IMR-90 (cell line): ENCODE measurements around the gene EIF4E1B. TPM values are rescaled to one million over a fixed set of nuclear protein-coding genes. Genes with fewer than 3 reads are reported as not detected.

ENCODE experiments used
- ATAC-seq: fragments of 200-7000 bp; cut with Tn5 transposase; 2 replicates; pipeline ENCODE4 v1.9.1; 2020; ENCODE audit warnings: low read depth, mild to moderate bottlenecking, moderate library complexity
- BruUV-seq: library from RNA; stranded (reverse); fragments of 400-500 nt; replicated peaks from 2 replicates; lab custom pipeline; 2021; lab: Mats Ljungman, UMichigan
- CTCF ChIA-PET: fragments of 300-600 bp; formaldehyde crosslinking; extraction: SDS; loops from one replicate; lab custom pipeline; 2021; ENCODE audit warnings: antibody characterized with exemption; lab: Yijun Ruan, JAX
- POLR2A ChIA-PET: fragments of 300-600 bp; sonication (Branson Sonifier 250); formaldehyde crosslinking; loops from one replicate; lab custom pipeline; 2022; ENCODE audit warnings: antibody characterized with exemption; ENCODE audit not compliant: unreplicated experiment; lab: Charles Lee
- DNase-seq: peaks from one replicate; pipeline ENCODE4 v3.0.0; 2013
- H2AFZ ChIP-seq: replicated peaks from 2 replicates; pipeline ENCODE3; 2013; ENCODE audit warnings: low read length, mild to moderate bottlenecking; ENCODE audit not compliant: poor library complexity
- H2AK5ac ChIP-seq: 2 replicates; pipeline ENCODE4 v1.6.1; 2013; ENCODE audit warnings: low read depth, low read length, inconsistent platforms
- H2AK9ac ChIP-seq: replicated peaks from 2 replicates; pipeline ENCODE3; 2013; ENCODE audit warnings: mild to moderate bottlenecking, low read depth, low read length, moderate library complexity; ENCODE audit not compliant: poor library complexity
- H2BK120ac ChIP-seq: 2 replicates; pipeline ENCODE4 v1.6.1; 2013; ENCODE audit warnings: low read depth, low read length, inconsistent platforms
- H2BK15ac ChIP-seq: 3 replicates; pipeline ENCODE4 v1.6.1; 2013; ENCODE audit warnings: low read depth, low read length, inconsistent platforms
- H2BK20ac ChIP-seq: 2 replicates; pipeline ENCODE4 v1.6.1; 2013; ENCODE audit warnings: low read depth, mild to moderate bottlenecking, inconsistent platforms, low read length, moderate library complexity
- H2BK5ac ChIP-seq: 2 replicates; pipeline ENCODE4 v1.6.1; 2013; ENCODE audit warnings: mild to moderate bottlenecking, low read depth, low read length, inconsistent platforms; ENCODE audit not compliant: poor library complexity, severe bottlenecking
- H3K14ac ChIP-seq: replicated peaks from 2 replicates; pipeline ENCODE4 v1.6.1; 2013; ENCODE audit warnings: low read depth, low read length, inconsistent platforms
- H3K18ac ChIP-seq: 2 replicates; pipeline ENCODE4 v1.6.1; 2013; ENCODE audit warnings: low read depth, low read length, control low read depth
- H3K23ac ChIP-seq: 2 replicates; pipeline ENCODE4 v1.6.1; 2013; ENCODE audit warnings: low read depth, low read length, inconsistent platforms
- H3K27ac ChIP-seq: 2 replicates; pipeline ENCODE4 v1.5.1; 2013; ENCODE audit warnings: mild to moderate bottlenecking, control low read depth, low read length; ENCODE audit not compliant: insufficient read depth
- H3K27me3 ChIP-seq: 2 replicates; pipeline ENCODE4 v1.6.1; 2013; ENCODE audit warnings: low read length; ENCODE audit not compliant: control insufficient read depth, insufficient read depth
- H3K36me3 ChIP-seq: 2 replicates; pipeline ENCODE4 v1.6.1; 2013; ENCODE audit warnings: low read length, mixed read lengths; ENCODE audit not compliant: control insufficient read depth, insufficient read depth
- H3K4ac ChIP-seq: 2 replicates; pipeline ENCODE4 v1.6.1; 2013; ENCODE audit warnings: low read depth, low read length, inconsistent platforms
- H3K4me1 ChIP-seq: 2 replicates; pipeline ENCODE4 v1.6.1; 2013; ENCODE audit warnings: low read length, mixed read lengths; ENCODE audit not compliant: control insufficient read depth, insufficient read depth
- H3K4me2 ChIP-seq: 2 replicates; pipeline ENCODE4 v1.6.1; 2013; ENCODE audit warnings: low read depth, mild to moderate bottlenecking, control low read depth, low read length, moderate library complexity
- H3K4me3 ChIP-seq: 2 replicates; pipeline ENCODE4 v1.5.1; 2013; ENCODE audit warnings: low read depth, mild to moderate bottlenecking, control low read depth, low read length, moderate library complexity; ENCODE audit not compliant: insufficient read depth
- H3K56ac ChIP-seq: 2 replicates; pipeline ENCODE4 v1.6.1; 2013; ENCODE audit warnings: low read length, inconsistent platforms; ENCODE audit not compliant: insufficient read depth; ENCODE audit errors: extremely low read depth
- H3K79me1 ChIP-seq, 2 experiments: 2 replicates each; pipeline ENCODE4 v1.6.1; 2013; ENCODE audit warnings: low read length in 2 of 2, inconsistent platforms in 1 of 2, low read depth in 1 of 2
- H3K9ac ChIP-seq: 2 replicates; pipeline ENCODE4 v1.6.1; 2013; ENCODE audit warnings: low read depth, low read length, control low read depth
- H3K9me1 ChIP-seq: 2 replicates; pipeline ENCODE4 v1.6.1; 2013; ENCODE audit warnings: low read length, inconsistent platforms; ENCODE audit not compliant: insufficient read depth
- H3K9me3 ChIP-seq: 2 replicates; pipeline ENCODE4 v1.6.1; 2013; ENCODE audit warnings: low read length; ENCODE audit not compliant: control insufficient read depth, insufficient read depth
- H4K20me1 ChIP-seq: 2 replicates; pipeline ENCODE4 v1.6.1; 2013; ENCODE audit warnings: low read length, inconsistent platforms; ENCODE audit not compliant: insufficient read depth
- H4K5ac ChIP-seq: 2 replicates; pipeline ENCODE4 v1.6.1; 2013; ENCODE audit warnings: mild to moderate bottlenecking, low read depth, low read length, control low read depth
- H4K8ac ChIP-seq, 2 experiments: 2 replicates each; pipeline ENCODE4 v1.6.1; 2013; ENCODE audit warnings: low read depth in 2 of 2, low read length in 2 of 2, control low read depth in 1 of 2, inconsistent platforms in 1 of 2
- H4K91ac ChIP-seq: 2 replicates; pipeline ENCODE4 v1.6.1; 2013; ENCODE audit warnings: low read depth, low read length, inconsistent platforms; ENCODE audit not compliant: insufficient read depth
- ELK1 ChIP-seq: fragments of 150-350 bp; IDR thresholded peaks from 2 replicates; pipeline ENCODE4 v1.6.1; 2016; ENCODE audit warnings: low read depth, mild to moderate bottlenecking, low read length, moderate library complexity, borderline replicate concordance
- FOS ChIP-seq: fragments of 150-350 bp; IDR thresholded peaks from 2 replicates; pipeline ENCODE4 v1.6.1; 2016; ENCODE audit warnings: low read depth, low read length
- MAFK ChIP-seq: IDR thresholded peaks from 2 replicates; pipeline ENCODE4 v1.6.1; 2012; ENCODE audit warnings: low read depth, low read length, improper control_type of control experiment
- MXI1 ChIP-seq: IDR thresholded peaks from 2 replicates; pipeline ENCODE4 v1.6.1; 2012; ENCODE audit warnings: low read depth, mild to moderate bottlenecking, low read length, moderate library complexity, borderline replicate concordance
- RAD21 ChIP-seq: IDR thresholded peaks from 2 replicates; pipeline ENCODE4 v1.6.1; 2012; ENCODE audit warnings: low read length, improper control_type of control experiment
- RCOR1 ChIP-seq: IDR thresholded peaks from 2 replicates; pipeline ENCODE4 v1.6.1; 2012; ENCODE audit warnings: mild to moderate bottlenecking, low read length, improper control_type of control experiment; ENCODE audit not compliant: insufficient replicate concordance
- WGBS, 2 experiments: methylation state at CpG; one replicate each; pipeline versions ENCODE4 v1.1.5 to v1.1.7; 2013; ENCODE audit warnings: missing lambda C conversion rate in 2 of 2; ENCODE audit not compliant: insufficient read length in 1 of 2; ENCODE audit errors: extremely low coverage in 2 of 2; 5-methylcytosine and 5-hydroxymethylcytosine counted together
- dilution Hi-C: fragments of 300-500 bp; cut with HindIII; formaldehyde crosslinking; loops from one replicate; pipeline ENCODE4 v1.14.3; 2018; ENCODE audit warnings: low sequenced_read_pairs; ENCODE audit not compliant: unreplicated experiment
- in situ Hi-C: fragments of 300-500 bp; cut with MboI; formaldehyde crosslinking; loops from 3 replicates; pipeline ENCODE4 v1.14.3; 2019; ENCODE audit warnings: low sequenced_read_pairs, inconsistent platforms, mixed read lengths
- intact Hi-C: fragments of 100-400 bp; cut with micrococcal nuclease; formaldehyde crosslinking; loops from 2 replicates; pipeline ENCODE4 v1.10.0; 2022
- polyA plus RNA-seq, 3 experiments: library from polyadenylated mRNA; depleted of rRNA; stranded (reverse); fragments of >200 nt; gene quantifications; 2 replicates each; pipeline ENCODE4 v1.2.3, GENCODE V29; 2012; ENCODE audit warnings: low replicate concordance in 1 of 3
- total RNA-seq: library from RNA; depleted of rRNA; stranded (reverse); fragments of >200 nt; gene quantifications from 2 replicates; pipeline ENCODE4 v1.2.3, GENCODE V29; 2012
- TF ChIP-seq, protein P1 (sequence below): fragments of 150-350 bp; IDR thresholded peaks from 2 replicates; pipeline ENCODE4 v1.6.1; 2017; ENCODE audit warnings: mild to moderate bottlenecking, antibody characterized with exemption, low read length, low read depth

The EIF4E1B gene
- total and polyA plus RNA-seq, 2 of the 4 experiments (the other 2 are of a cell fraction): not detected

- no peak for TF ChIP-seq RCOR1
Measured at GRCh38 chr5:176628406-176629228, 1.9 kb upstream of the EIF4E1B start (continued).

GRCh38 chr5:176629317-176629852, 1.1 kb upstream of the EIF4E1B start:
- 5% methylated on average over 11 of the region's 34 CpGs; no CpG with 5 or more reads in 1 of the 2 experiments for WGBS, 2 experiments
- Histone ChIP-seq H3K18ac (no peak overlapping the region), H3K4ac (no peak overlapping the region), H3K9me1 (peaks cover 3% of the 10 kb centered on the region; the same call in 1 of the 2 replicates), H2AFZ (no peak overlapping the region), H3K79me1 (no peaks in the 10 kb centered on the region), H4K5ac (no peak overlapping the region), H4K91ac (no peak overlapping the region), H3K27ac (no peak overlapping the region), H3K4me3 (no peak overlapping the region), H2AK9ac (no peak overlapping the region), H3K9me3 (no peaks in the 10 kb centered on the region), H4K8ac (no peak overlapping the region), H3K56ac (no peak overlapping the region), H4K20me1 (no peaks in the 10 kb centered on the region; the same call in 1 of the 2 replicates), H3K9ac (no peak overlapping the region), H2BK5ac (no peak overlapping the region), H3K27me3 (peaks cover 74% of the 10 kb centered on the region), H3K4me2 (peak overlapping the region; percentile 87; the same call in 1 of the 2 replicates), H3K36me3 (no peaks in the 10 kb centered on the region), H3K23ac (no peak overlapping the region), H2BK120ac (no peak overlapping the region), H2BK15ac (no peak overlapping the region), H2AK5ac (no peak overlapping the region), H2BK20ac (no peak overlapping the region), H3K4me1 (peaks cover 2% of the 10 kb centered on the region; the same call in 1 of the 2 replicates), H3K14ac (no peak overlapping the region)
- dilution Hi-C loops (no loop called here), in situ Hi-C loops (loop anchor here (10.0 kb wide), 1 partner anchor 55 kb away; no protein-coding TSS in a partner anchor), intact Hi-C loops (no loop called here)
- no peak for ATAC-seq
- BruUV-seq: no TSS peak
- TF ChIP-seq FOS (no peak), MAFK (no peak), MXI1 (no peak), RAD21 (no peak), ELK1 (no peak)
- TF ChIP-seq, protein P1, sequence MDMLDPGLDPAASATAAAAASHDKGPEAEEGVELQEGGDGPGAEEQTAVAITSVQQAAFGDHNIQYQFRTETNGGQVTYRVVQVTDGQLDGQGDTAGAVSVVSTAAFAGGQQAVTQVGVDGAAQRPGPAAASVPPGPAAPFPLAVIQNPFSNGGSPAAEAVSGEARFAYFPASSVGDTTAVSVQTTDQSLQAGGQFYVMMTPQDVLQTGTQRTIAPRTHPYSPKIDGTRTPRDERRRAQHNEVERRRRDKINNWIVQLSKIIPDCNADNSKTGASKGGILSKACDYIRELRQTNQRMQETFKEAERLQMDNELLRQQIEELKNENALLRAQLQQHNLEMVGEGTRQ: no peak
- ChIA-PET CTCF (no interaction called here), POLR2A (no interaction called here)
- no peak for DNase-seq
